Mucosa of gallbladder (tissue), 1 donor: ENCODE data around the gene SRGAP3. TPM values are rescaled to one million over a fixed set of nuclear protein-coding genes. Genes with fewer than 3 reads are reported as not detected.

ENCODE experiments used
- DNase-seq: peaks from one replicate; pipeline ENCODE4 v3.0.0-alpha.2; 2020; ENCODE audit warnings: low spot score
- total RNA-seq: library from RNA; stranded (reverse); gene quantifications from one replicate; pipeline ENCODE4 v1.2.1, GENCODE V29; 2021
- donor health status: DM: no; HTN: no; CAD: no.

SRGAP3 gene
- total RNA-seq, 1 donor from 2014 or later, result 7.8 TPM

DNA sequence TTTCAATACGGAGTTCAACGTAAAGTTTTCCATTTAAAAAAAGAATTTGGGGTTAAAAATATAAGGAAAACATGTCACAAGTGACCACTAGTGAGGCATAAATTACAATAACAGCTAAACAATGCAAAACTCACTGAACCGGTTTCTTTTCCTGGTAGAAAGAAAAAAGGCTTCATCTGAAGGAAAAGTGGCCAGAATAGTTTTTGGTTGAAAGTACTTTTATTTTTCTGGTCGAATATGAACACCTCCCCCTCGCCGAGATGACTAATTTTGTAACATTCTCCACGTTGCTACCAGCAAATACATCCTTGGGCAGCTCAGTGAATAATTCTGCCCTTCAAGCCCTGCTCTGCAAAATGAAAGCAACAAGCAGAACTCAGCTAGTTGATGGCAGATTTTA is 3.9 kb upstream of the SRGAP3 start:
- no peak for DNase-seq

DNA sequence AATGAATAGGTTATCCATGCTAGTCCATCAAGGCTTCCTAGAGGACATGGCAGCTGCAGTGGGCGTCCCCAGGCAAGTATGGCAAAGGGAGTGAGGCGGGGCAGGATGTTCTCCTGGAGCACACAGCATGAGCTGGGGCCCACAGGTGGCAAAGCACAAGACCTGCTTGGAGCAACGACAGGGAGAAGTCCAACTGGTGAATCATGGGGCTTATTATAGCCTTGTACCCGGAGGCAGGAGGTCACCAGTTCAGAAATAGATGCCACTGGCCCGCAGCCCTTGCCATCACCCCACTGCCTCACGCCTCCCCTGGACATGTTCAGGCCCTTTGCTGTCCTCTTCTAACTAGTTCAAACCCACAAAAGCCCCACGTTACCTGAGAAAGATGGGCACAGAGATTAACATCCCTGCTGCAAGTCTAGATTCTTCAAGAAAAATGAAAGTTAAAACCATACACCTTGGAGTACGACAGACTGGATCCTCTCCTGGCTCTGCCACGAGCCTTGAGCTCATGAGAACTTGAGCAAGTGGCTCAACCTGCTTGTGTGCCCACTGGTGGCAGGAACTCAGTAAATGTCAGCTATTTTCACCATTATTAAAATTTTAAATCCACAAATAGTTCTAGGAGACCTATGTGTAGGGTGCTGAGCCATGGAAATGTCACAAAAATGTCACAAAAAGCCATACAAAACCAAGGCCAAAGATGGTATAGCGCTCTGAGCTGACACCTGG is 1.8 kb upstream of the SRGAP3 start:
- DNase-seq, result no peak

DNA sequence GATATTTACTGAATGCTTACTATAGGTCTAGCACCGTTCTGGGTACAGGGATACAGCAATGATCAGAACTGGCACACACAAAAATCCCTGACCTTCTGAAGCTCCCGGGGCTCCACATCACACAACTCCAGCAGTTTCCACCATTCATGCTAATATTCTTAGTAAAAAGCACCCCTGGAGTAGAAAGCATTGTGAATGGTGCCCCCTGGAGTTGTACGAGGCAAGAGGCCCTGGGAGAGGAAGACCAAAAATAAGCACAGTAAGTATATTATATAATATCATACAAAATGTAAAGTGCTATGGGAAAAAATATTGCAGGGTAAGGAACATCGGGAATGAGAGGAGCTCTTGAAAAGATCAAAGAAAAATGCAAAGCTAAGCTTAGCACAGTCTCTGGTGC is 790 bp upstream of the SRGAP3 start:
- no peak for DNase-seq

DNA sequence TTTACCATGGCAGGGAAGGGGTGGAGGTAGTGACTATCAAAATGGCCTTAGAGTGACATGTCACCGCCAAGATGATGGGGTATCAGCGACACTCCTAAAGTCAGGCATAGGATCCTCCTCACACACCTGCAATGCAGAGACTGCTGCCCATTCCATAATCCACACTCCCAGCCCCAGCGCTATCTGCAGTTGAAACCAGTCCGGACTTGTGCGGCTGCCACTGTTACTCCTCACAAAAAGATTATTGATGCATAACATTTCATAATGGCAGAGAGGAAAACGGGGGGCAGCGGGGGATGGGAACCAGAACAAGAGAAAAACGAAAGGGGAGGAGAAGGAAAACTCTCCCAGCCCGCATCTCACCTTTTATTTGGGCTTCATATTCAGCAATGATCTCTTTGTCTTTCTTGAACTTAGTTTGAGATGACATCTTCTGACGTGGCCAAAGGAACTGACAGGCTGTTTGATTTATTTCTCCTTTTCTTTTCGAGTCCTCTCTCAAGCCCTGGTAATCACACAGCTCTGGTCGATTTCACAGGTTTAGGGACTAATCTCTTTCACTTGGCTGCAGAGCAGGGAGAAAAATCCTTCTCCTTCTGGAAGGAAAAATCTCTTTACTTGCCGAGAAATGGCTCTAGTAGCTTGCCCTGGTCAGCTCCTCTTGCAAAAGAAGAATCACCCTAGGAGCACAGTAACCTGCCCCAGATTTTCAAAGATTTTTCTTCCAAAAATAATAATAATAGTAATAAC is 749 bp downstream of the SRGAP3 start:
- DNase-seq, result no peak

DNA sequence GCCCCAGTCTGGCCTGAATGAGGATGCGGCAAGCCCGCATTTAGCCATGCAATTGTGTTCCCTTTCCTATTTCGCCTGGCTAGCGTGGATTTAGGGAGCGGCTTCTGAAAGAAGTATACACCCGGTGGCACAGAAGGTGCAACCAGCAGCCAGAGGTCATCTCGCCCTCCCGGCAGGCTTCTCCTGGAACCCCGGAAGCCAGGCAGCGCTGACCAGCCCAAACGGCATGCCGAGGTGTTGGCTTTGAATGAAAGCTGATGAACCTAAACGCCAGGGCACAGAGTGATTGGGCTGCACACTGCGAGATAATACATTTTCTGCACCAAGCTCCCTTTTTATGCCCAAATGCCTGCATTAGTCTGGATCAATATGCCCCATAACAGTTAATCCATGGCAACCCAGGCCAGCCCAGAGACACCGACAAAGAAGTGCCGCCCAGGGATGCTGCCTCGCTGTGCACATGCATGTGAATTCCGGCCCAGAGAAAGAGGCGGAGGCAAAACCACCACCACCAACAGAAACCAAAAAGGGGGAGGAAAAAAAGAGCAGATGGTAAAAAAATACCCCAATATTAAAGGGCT is 1.4 kb downstream of the SRGAP3 start:
- no peak for DNase-seq

DNA sequence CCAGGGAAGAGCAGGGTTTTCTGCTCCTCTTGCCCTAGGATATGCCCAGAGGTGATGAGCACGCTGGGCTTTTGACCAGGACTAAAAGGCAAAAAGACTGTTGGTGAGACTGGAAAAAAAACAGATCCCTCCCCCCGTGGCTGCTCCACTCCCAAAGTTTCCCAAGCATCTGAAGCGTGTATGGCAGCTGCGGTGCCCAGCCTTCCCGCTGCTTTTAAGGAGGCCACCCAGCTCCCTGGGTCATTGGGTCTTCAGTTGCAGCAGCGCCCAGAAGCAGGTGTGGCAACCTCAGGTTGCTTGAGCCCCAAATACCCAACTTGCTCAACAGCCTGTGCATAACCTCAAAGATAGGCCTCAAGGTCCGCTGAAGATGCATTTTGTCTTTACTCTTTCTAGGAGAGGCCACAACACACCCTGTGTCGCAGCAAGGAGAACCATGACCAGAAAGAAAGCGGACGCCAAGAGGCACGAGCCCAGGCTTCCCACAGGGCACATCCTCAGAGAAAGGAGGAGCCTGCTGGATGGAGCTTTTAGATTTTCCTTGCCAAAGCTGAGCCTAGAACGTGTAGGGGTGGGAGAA is 2.0 kb downstream of the SRGAP3 start:
- DNase-seq, result no peak

DNA sequence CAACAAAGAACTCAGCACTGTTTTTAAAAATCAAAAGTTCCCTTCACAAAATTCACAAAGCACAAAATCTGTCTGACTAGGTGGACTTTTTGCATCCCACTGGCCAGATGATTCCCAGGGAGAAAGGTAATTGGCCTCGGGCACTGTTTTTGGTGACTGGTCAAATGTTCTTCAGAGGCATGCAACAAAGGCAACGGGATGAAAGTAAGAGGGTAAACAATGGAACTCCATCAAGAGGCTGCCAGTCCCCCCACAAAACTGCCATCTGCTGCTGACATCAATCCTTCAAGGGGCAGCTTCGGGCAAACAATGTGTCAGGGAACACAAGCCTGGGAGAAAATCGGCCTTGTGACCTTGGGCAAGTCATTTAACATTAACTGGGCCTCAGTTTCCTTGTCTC is 3.3 kb downstream of the SRGAP3 start:
- DNase-seq, result no peak

DNA sequence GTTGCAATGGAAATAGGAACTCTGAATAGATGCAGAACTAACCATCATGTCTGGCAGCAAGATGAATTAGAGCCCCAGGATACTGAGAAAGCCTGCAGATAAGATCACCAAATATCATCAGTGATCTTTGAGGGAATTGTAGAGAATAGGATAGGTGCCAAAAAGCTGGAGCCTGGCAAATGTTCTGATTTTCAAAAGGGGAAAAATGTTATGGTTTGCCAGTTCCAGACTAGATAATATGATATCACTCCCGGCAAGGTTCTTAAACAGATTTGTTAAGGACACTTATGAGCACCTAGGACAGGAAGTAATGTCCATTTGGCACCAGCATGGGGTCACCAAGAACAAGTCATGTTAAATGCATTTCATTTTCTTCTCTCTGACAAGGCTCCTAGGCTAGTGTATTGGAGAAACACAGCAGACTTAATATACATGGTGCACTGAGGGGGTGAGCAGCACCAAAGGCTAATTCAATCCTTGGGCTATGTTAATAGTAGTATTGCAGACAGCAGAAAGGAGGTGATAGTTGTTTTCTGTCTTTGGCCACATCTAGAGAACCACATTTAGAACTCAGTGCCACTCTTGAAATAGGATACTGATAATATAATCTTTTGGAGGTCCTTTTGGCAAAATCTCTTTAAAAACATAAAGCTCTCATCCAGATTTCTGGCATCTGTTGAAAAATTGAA is 4.8 kb downstream of the SRGAP3 start:
- DNase-seq, result no peak

DNA sequence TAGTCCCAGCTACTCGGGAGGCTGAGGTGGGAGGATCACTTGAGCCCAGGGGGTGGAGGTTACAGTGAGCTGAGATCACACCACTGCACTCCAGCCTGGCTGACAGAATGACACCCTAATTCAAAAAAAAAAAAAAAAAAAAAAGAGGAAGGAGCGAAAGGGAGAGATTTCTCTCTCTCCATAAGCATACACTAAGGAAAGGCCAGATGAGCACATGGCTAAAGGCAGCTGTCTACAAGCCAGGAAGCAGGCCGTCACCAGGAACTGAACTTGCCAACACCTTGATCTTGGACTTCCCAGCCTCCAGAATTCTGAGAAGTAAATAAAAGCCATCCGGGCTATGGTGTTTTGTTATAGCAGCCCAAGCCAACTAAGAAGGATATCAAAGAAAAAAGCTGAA is 7.5 kb downstream of the SRGAP3 start:
- no peak for DNase-seq

DNA sequence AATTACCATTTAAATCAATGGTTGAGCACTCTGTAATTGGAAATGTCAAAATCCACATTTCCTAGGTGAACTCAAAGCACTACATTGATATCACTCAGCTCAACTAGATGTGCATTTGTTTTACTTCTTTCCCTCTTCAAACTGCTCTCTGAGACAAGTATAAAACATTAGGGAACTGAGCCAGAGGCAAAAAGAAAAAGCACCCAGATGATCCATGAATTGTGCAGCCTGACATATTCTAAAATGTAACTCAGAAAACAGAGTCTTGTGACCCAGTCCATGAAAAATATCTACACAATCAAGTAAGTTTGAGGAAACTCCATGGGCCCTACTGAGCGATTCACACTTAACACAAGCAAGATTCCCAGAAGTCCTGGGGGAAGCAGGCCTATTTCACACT is 9.8 kb downstream of the SRGAP3 start:
- no peak for DNase-seq

DNA sequence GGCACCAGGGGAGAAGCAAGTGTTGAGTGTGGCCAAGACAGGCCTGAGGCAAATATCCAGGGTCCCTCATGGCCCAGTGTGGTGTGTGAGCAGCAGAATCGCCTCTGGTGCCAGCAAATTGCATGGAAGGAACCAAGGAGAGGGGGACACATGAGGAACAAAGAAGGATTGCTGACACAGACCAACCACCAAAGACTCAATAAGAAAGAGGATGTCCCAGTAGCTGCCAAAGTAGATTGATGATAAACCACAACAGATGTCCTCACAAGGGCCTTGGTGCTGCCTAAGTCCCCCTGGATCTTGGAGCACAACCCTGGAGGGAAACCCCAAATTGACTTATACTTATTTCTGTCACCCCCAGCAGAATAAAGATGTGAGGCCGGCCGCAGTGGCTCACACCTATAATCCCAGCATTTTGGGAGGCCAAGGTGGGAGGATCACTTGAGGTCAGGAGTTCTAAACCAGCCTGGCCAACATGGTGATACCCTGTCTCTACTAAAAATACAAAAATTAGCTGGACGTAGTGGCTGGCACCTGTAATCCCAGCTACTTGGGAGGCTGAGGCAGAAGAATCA is 10.6 kb downstream of the SRGAP3 start:
- no peak for DNase-seq

DNA sequence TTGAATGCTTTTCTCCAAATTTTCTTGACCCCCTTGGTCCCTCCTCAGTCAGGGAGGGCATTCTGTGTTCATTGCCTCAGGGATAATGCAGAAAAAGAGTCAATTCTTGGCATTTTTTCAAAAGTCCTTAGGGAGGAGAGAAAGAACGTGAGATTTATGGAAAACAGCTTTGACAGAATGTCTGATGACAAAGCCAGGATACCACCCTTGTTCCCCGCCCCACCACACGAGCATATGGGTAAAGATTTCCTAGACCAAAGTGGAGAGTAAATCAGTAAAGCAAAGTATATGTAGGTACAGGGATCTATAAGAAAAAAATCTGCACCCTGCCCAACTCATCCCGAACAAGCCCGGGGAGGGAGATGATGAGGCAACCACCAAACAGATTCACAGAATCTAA is 11.2 kb downstream of the SRGAP3 start:
- no peak for DNase-seq

DNA sequence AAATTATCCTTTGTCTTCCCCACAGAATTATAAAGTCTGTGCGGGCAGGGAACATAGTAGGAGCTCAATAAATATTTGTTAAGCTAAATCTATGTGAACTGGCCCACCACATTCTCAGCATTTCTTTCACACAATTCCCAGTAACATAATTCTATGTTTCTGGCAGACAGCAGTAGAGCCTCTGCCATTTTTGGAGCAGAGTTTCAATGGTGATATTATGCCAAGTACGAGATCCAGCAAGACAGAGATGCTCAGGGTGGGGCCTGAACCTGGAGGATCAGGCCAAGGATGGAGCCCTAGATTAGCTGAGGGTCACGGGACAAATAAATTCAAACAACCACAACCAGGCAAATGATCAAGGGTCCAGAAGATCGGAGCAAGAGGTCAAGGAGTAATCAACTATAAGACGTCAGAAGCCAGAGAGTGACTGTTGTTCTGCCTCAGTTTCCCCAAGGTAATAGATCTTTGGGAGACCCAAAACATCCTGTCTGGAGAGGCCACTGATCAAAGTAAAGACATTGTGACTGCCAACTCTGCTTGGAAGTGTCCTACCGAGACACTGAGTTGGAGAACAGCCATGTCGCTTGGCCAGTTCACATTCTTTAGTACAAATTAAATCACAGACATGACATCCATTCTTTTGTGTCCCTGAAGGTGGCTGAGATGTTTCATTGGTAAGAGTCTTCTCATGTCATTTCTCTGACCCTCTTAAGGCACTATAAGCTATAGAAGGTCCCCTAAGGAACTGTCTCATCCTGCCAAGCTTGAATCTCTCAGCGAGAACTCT is 15.4 kb downstream of the SRGAP3 start:
- DNase-seq, result no peak

DNA sequence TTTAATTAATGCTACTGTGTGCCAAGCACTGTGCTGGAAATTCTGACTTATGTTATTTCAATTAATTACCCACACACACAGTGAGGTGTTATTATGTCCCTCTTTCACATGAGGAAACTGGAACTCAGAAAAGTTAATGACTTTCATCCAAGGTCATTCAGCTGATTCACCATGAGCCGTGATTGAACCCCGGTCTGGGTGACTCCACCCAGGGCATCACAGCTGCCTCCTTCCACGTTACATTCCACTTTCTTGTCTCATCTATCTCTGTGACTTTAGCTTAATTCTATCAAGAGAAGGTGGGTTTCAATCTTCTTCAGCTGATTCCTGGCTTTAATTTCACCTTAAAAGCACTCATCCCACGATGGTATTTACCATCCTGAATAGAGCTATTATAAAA is 16.3 kb downstream of the SRGAP3 start:
- DNase-seq, result no peak

DNA sequence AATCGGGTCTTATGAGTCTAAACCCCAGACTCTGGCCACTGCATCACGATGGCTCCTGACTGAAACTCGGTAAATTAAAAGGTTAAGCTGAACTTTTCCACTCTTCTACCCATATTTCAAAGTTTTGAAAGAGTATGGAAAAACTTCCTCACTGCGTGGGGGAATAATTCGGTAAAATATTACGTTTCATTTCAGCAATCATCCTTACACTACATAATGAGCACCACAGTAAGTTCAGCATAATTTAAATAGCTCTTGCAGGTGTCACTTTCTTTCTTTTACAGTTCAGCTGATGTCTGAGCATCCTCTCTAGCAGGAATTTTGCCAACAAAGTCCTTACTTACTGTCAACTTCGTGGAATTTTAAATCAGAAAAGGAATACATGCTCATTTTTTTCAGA is 17.5 kb downstream of the SRGAP3 start:
- DNase-seq, result no peak

DNA sequence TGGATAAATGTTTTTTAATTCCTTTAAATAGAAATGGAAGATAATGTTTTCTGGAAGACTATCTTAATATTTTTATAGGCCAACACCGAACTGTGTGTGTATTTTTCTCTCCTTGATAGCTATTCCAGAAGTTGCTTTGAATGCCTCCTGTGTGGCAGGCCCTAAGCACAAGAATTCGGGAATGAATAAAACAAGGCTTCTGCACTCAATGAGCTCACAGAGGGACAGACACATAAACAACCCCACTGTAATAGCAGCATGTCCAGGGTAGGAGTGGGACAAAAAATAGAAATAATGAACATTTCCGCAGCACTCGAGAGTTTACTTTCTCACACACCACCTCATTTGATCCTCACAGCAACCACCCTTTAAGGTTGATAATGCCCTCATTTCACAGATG is 18.0 kb downstream of the SRGAP3 start:
- no peak for DNase-seq

DNA sequence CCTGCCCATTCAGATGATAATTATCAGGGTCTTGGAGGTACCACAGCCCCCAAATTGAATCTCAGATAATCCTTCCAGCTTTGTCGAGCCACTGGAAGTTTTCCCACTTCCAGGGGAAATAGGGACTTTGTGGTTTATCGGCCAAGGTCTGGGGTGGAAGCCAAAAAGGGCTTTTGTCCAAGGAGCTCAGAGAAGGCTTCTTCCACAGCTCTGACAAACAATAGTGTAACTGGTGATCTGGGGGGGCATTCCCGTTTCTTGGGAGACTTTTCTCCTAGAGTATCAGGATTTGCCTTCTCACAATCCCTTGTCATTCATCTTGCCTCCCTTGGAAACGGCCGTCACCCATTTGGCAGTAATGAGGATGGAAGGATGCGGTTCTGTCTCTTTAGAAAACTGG is 18.4 kb downstream of the SRGAP3 start:
- DNase-seq, result no peak

DNA sequence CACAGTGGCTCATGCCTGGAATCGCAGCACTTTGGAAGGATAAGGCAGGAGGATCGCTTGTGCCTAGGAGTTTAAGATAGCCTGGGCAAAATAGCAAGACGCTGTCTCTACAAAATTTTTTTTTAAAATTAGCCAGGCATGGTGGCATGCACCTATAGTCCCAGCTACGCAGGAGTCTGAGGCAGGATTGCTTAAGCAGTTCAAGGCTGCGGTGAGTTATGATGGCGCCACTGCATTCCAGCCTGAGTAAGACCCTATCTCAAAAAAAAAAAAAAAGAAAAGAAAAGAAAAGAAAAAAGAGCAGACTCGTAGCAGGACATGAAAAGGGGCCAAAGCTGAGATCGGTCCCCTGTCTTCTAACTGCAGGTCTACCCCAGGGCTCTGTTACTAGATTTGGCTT is 18.9 kb downstream of the SRGAP3 start:
- no peak for DNase-seq

DNA sequence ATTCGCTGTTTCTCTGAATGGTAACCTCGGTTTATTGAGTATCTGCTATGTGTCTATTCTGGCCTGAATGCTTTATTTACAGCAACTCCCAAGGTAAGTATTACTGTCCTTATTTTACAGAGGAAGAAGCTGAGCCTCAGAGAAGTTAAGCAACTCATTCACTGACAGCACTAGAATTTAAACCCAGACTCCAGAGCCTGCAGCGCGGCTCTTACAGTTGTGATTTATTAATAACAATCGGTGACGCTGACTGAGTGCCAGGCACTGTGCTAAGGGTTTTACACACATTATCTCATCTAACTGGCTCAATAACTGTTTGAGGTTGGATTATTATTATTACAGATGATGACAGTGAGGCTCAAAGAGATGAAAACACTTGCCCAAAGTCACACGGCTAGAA is 19.6 kb downstream of the SRGAP3 start:
- no peak for DNase-seq

DNA sequence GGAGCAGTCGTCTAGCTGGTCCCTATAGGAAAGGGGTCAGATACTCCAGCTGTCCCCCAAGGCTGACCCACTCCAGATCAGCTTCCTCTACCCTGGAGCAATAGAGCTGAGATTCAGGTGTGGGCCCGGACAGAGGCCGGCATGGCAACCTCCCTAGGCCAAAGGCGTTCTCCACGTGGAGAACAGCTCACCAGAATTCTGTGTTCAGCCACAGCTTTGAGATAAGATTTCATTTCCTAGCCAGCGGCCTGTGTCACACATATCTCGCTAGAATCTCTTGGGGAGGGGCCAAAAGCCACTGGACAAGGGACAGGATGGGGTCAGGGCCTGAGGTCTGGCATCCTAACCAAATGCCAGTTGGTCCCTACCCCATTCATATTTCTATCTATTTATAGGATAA is 20.1 kb downstream of the SRGAP3 start:
- no peak for DNase-seq

DNA sequence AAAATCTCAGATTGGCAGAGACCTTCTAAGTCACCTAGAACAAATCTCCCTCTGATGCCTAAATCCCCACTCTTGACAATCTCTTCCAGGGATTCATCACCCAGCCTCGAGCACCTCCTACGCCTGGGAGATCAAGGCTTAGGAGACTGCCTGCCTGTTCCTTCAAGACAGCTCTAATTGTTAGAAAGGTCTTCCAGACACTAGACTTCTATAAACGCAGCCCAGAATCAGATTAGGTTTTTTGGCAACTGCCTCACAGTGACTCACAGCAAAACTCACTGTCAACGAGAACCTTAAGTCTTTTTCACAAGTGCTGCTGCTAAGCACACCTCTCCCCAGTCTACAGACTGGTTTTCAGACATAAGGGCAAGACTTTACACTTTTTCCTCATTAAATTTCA is 23.1 kb downstream of the SRGAP3 start:
- no peak for DNase-seq
